HCT116 (cell line): Measurements from ENCODE around the gene STRADA. TPM values are rescaled to one million over a fixed set of nuclear protein-coding genes. Genes with fewer than 3 reads are reported as not detected.

Source experiments
- ATAC-seq: fragments of 200-7000 bp; cut with Tn5 transposase; 2 replicates; pipeline ENCODE4 v1.9.1; 2020; ENCODE audit warnings: mild to moderate bottlenecking, moderate library complexity
- BruUV-seq: library from RNA; stranded (reverse); fragments of 400-500 nt; replicated peaks from 2 replicates; lab custom pipeline; 2021; lab: Mats Ljungman, UMichigan
- CTCF ChIA-PET: fragments of 300-600 bp; sonication (Branson Sonifier 250); formaldehyde crosslinking; loops from one replicate; lab custom pipeline; 2021; ENCODE audit warnings: antibody characterized with exemption; lab: Charles Lee
- POLR2A ChIA-PET: fragments of 300-600, 350-600 bp; sonication (Branson Sonifier 250); formaldehyde crosslinking; loops from one replicate; lab custom pipeline; 2021; ENCODE audit warnings: antibody characterized with exemption; lab: Charles Lee
- RAD21 ChIA-PET, 2 experiments: fragments of 300-600 bp; sonication (Branson Sonifier 250); formaldehyde crosslinking; loops; one replicate each; lab custom pipeline; 2023; ENCODE audit warnings: low total read pairs in 2 of 2; ENCODE audit not compliant: uncharacterized antibody in 2 of 2, unreplicated experiment in 2 of 2, low non-redundant PET in 1 of 2; lab: Charles Lee
- DNase-seq: peaks from one replicate; pipeline ENCODE4 v3.0.0-alpha.2; 2010; ENCODE audit warnings: low read depth, low spot score
- H2AFZ ChIP-seq: fragments of 200-600 bp; shearing (Covaris generic), sonication (generic); 2 replicates; pipeline ENCODE4 v1.6.1; 2017; ENCODE audit warnings: low read depth, mixed run types, mixed read lengths, antibody characterized with exemption, low read length; ENCODE audit not compliant: poor library complexity, severe bottlenecking
- H3K27ac ChIP-seq: 2 replicates; pipeline ENCODE4 v1.5.1; 2012; ENCODE audit warnings: low read depth, low read length
- H3K27me3 ChIP-seq: fragments of 200-600 bp; sonication (generic); 2 replicates; pipeline ENCODE4 v1.6.1; 2016; ENCODE audit warnings: mixed run types, low read length, mixed read lengths; ENCODE audit not compliant: insufficient read depth
- H3K36me3 ChIP-seq, 2 experiments: fragments of 200-500 bp in 1 of 2; fragments of 200-600 bp in 1 of 2; sonication (Bioruptor generic) in 1 of 2; sonication (generic) in 1 of 2; 2 replicates each; pipeline versions ENCODE4 v1.5.1 to v1.6.1; 2014 to 2016; ENCODE audit warnings: low read length in 2 of 2, inconsistent platforms in 1 of 2, mixed read lengths in 1 of 2, mixed run types in 1 of 2; ENCODE audit not compliant: insufficient read depth in 2 of 2, control insufficient read depth in 1 of 2
- H3K4me1 ChIP-seq, 2 experiments: fragments of 200-600 bp in 1 of 2; sonication (generic) in 1 of 2; 2 replicates each; pipeline versions ENCODE4 v1.5.1 to v1.6.1; 2012 to 2017; ENCODE audit warnings: low read length in 2 of 2, inconsistent platforms in 1 of 2, mild to moderate bottlenecking in 1 of 2, mixed read lengths in 1 of 2, mixed run types in 1 of 2, moderate library complexity in 1 of 2; ENCODE audit not compliant: insufficient read depth in 2 of 2, control insufficient read depth in 1 of 2
- H3K4me2 ChIP-seq: fragments of 200-600 bp; sonication (generic); 2 replicates; pipeline ENCODE4 v1.6.1; 2017; ENCODE audit warnings: mixed run types, low read length, mixed read lengths
- H3K4me3 ChIP-seq, 2 experiments: fragments of 200-600 bp in 1 of 2; sonication (generic) in 1 of 2; replicated peaks in 1 of 2; 2 replicates each; pipeline ENCODE4 v1.5.1; 2011 to 2016; ENCODE audit warnings: low read length in 2 of 2, control low read depth in 1 of 2, low read depth in 1 of 2, mild to moderate bottlenecking in 1 of 2, mixed read lengths in 1 of 2, mixed run types in 1 of 2
- H3K79me2 ChIP-seq: fragments of 200-600 bp; sonication (generic); 2 replicates; pipeline ENCODE4 v1.6.1; 2017; ENCODE audit warnings: mild to moderate bottlenecking, mixed run types, low read length, moderate library complexity, mixed read lengths; ENCODE audit not compliant: insufficient read depth
- H3K9ac ChIP-seq: fragments of 200-600 bp; sonication (generic); 2 replicates; pipeline ENCODE4 v1.6.1; 2016; ENCODE audit warnings: low read length, mixed read lengths
- H3K9me2 ChIP-seq: fragments of 200-600 bp; sonication (generic), shearing (Covaris generic); 2 replicates; pipeline ENCODE4 v1.6.1; 2017; ENCODE audit warnings: mixed run types, mild to moderate bottlenecking, moderate library complexity; ENCODE audit not compliant: insufficient read depth
- H3K9me3 ChIP-seq, 2 experiments: fragments of 200-500 bp in 1 of 2; fragments of 200-600 bp in 1 of 2; sonication (Bioruptor generic) in 1 of 2; sonication (generic) in 1 of 2; 2 replicates each; pipeline ENCODE4 v1.6.1; 2014 to 2017; ENCODE audit warnings: low read length in 2 of 2, mixed read lengths in 2 of 2, inconsistent platforms in 1 of 2, low read depth in 1 of 2, mild to moderate bottlenecking in 1 of 2, mixed run types in 1 of 2, moderate library complexity in 1 of 2; ENCODE audit not compliant: control insufficient read depth in 1 of 2, insufficient read depth in 1 of 2
- H4K20me1 ChIP-seq: fragments of 200-600 bp; sonication (generic), shearing (Covaris generic); 2 replicates; pipeline ENCODE4 v1.6.1; 2017; ENCODE audit warnings: mixed run types, mild to moderate bottlenecking, moderate library complexity; ENCODE audit not compliant: insufficient read depth
- ATF3 ChIP-seq: IDR thresholded peaks from 2 replicates; pipeline ENCODE4 v1.6.1; 2012
- CBX3 ChIP-seq: IDR thresholded peaks from 2 replicates; pipeline ENCODE4 v1.6.1; 2012; ENCODE audit warnings: low read depth
- CEBPB ChIP-seq: IDR thresholded peaks from 2 replicates; pipeline ENCODE4 v1.6.1; 2012; ENCODE audit warnings: low read depth
- CTCF ChIP-seq, 3 experiments: fragments of 200-600 bp in 1 of 3; sonication (generic) in 1 of 3; IDR thresholded peaks in 2 of 3; conservative IDR thresholded peaks in 1 of 3; 2 replicates each; pipeline ENCODE4 v1.5.1; 2012 to 2017; ENCODE audit warnings: low read depth in 2 of 3, low read length in 2 of 3, antibody characterized with exemption in 1 of 3, borderline replicate concordance in 1 of 3, control low read depth in 1 of 3, mild to moderate bottlenecking in 1 of 3, mixed read lengths in 1 of 3, mixed run types in 1 of 3, moderate library complexity in 1 of 3; ENCODE audit not compliant: insufficient read depth in 1 of 3
- EGR1 ChIP-seq: IDR thresholded peaks from 2 replicates; pipeline ENCODE4 v1.6.1; 2012; ENCODE audit warnings: low read depth
- ELF1 ChIP-seq: IDR thresholded peaks from 2 replicates; pipeline ENCODE4 v1.6.1; 2012; ENCODE audit warnings: low read depth, borderline replicate concordance
- EZH2 ChIP-seq: fragments of 200-600 bp; sonication (generic); IDR thresholded peaks from 2 replicates; pipeline ENCODE4 v1.6.1; 2017; ENCODE audit warnings: antibody characterized with exemption, mixed run types
- EZH2phosphoT487 ChIP-seq: fragments of 200-600 bp; IDR thresholded peaks from 2 replicates; pipeline ENCODE4 v1.6.1; 2018; ENCODE audit warnings: antibody characterized with exemption, borderline replicate concordance
- FOSL1 ChIP-seq: IDR thresholded peaks from 2 replicates; pipeline ENCODE4 v1.6.1; 2012; ENCODE audit warnings: low read depth
- MAX ChIP-seq: IDR thresholded peaks from 2 replicates; pipeline ENCODE4 v1.6.1; 2012
- POLR2A ChIP-seq: IDR thresholded peaks from 2 replicates; pipeline ENCODE4 v1.7.0; 2011; ENCODE audit warnings: borderline replicate concordance; ENCODE audit not compliant: insufficient read depth, insufficient read length; ENCODE audit errors: extremely low read depth
- POLR2AphosphoS5 ChIP-seq: IDR thresholded peaks from 2 replicates; pipeline ENCODE4 v1.6.1; 2011; ENCODE audit warnings: mild to moderate bottlenecking, low read depth, low read length, moderate library complexity
- RAD21 ChIP-seq: IDR thresholded peaks from 2 replicates; pipeline ENCODE4 v1.6.1; 2012; ENCODE audit warnings: low read depth, mild to moderate bottlenecking
- SIN3A ChIP-seq: IDR thresholded peaks from 2 replicates; pipeline ENCODE4 v1.6.1; 2012; ENCODE audit warnings: low read depth
- SP1 ChIP-seq: IDR thresholded peaks from 2 replicates; pipeline ENCODE4 v1.6.1; 2012; ENCODE audit warnings: low read depth
- SRF ChIP-seq: IDR thresholded peaks from 2 replicates; pipeline ENCODE4 v1.6.1; 2012; ENCODE audit warnings: low read depth
- TCF7L2 ChIP-seq: IDR thresholded peaks from 2 replicates; pipeline ENCODE4 v1.7.0; 2011; ENCODE audit warnings: borderline replicate concordance, inconsistent platforms; ENCODE audit not compliant: insufficient read depth, insufficient read length; ENCODE audit errors: extremely low read depth
- YY1 ChIP-seq: IDR thresholded peaks from 2 replicates; pipeline ENCODE4 v1.6.1; 2011; ENCODE audit warnings: low read length, low read depth, moderate library complexity, mild to moderate bottlenecking; ENCODE audit not compliant: insufficient replicate concordance; ENCODE audit errors: extremely low read depth
- ZBTB33 ChIP-seq: IDR thresholded peaks from 2 replicates; pipeline ENCODE4 v1.6.1; 2011; ENCODE audit warnings: mild to moderate bottlenecking, low read length, moderate library complexity; ENCODE audit not compliant: insufficient replicate concordance; ENCODE audit errors: extremely low read depth
- ZNF274 ChIP-seq: fragments of 200-500 bp; sonication (Bioruptor generic); IDR thresholded peaks from 2 replicates; pipeline ENCODE4 v1.6.1; 2014; ENCODE audit warnings: mild to moderate bottlenecking, low read depth, low read length, inconsistent platforms
- intact Hi-C: fragments of 100-400 bp; cut with micrococcal nuclease; formaldehyde crosslinking; loops from 2 replicates; pipeline ENCODE4 v1.10.0; 2022
- total RNA-seq: library from RNA; stranded (reverse); gene quantifications from one replicate; pipeline ENCODE4 v1.2.1, GENCODE V29; 2021; ENCODE audit not compliant: unreplicated experiment

Gene STRADA
- total RNA-seq, 1 experiment from 2014 or later = 38.0 TPM

GRCh38 chr17:63694950-63695773 is 46.4 kb downstream of the STRADA start:
- ATAC-seq (no peak), DNase-seq (no peak)
- Histone ChIP-seq H3K9me2 (no peaks in the 10 kb centered on the region), H3K4me1 (peaks cover 0 to 22% of the 10 kb centered on the region in 2 experiments; a peak in 2 of 4 replicates), H2AFZ (no peak overlapping the region), H4K20me1 (no peaks in the 10 kb centered on the region), H3K27ac (no peak overlapping the region), H3K4me3 (no peak overlapping the region), H3K9ac (no peak overlapping the region), H3K27me3 (no peaks in the 10 kb centered on the region), H3K36me3 (peaks cover 3 to 5% of the 10 kb centered on the region in 2 experiments; a peak in 2 of 4 replicates), H3K9me3 (no peaks in the 10 kb centered on the region), H3K79me2 (no peaks in the 10 kb centered on the region), H3K4me2 (no peak overlapping the region)
- RAD21 ChIA-PET = interaction anchor here (0.7 kb wide), 2 partner anchors 76 to 163 kb away, joined by 3 read pairs; no protein-coding TSS in a partner anchor
- TF ChIP-seq ZNF274 = no peak
- TF ChIP-seq SIN3A = no peak
- no peak for TF ChIP-seq RAD21
- no peak for TF ChIP-seq ZBTB33
- no peak for TF ChIP-seq CBX3
- no peak for TF ChIP-seq EGR1
- no peak for TF ChIP-seq CEBPB
- TF ChIP-seq EZH2phosphoT487 = no peak
- no peak for TF ChIP-seq MAX
- TF ChIP-seq SP1 = no peak
- TF ChIP-seq POLR2A = no peak
- no peak for TF ChIP-seq ATF3
- TF ChIP-seq FOSL1 = no peak
- TF ChIP-seq ELF1 = no peak
- TF ChIP-seq CTCF (IDR thresholded peaks at IDR 0.05 in 2 of 3, conservative IDR thresholded peaks at IDR 0.05 in 1 of 3; ENCODE audit: borderline replicate concordance in 1 of 3, insufficient read depth in 1 of 3, low read depth in 2 of 3, low read length in 2 of 3) = no peak
- TF ChIP-seq TCF7L2 = no peak
- TF ChIP-seq YY1 = no peak
- TF ChIP-seq EZH2 = no peak
- no peak for TF ChIP-seq SRF
- no peak for TF ChIP-seq POLR2AphosphoS5
- intact Hi-C loops = loop anchor here (5.0 kb wide), 2 partner anchors 132 to 268 kb away; partner anchors contain the start of genes FTSJ3 and PSMC5
- BruUV-seq = no TSS peak
- POLR2A ChIA-PET = interaction anchor here (0.7 kb wide), 1 partner anchor 94 kb away, joined by 4 read pairs; no protein-coding TSS in a partner anchor
- CTCF ChIA-PET = interaction anchor here (0.7 to 2.0 kb wide), 5 partner anchors 9 to 683 kb away, joined by 3 to 8 read pairs (median 3); no protein-coding TSS in a partner anchor
